PC-9 (cell line): Measurements from ENCODE around the gene GABRE.

Source experiments
- CTCF ChIP-seq: fragments of 200-600 bp; sonication (generic); conservative IDR thresholded peaks from 2 replicates; pipeline ENCODE4 v1.6.1; 2017; ENCODE audit warnings: mixed run types, antibody characterized with exemption, mild to moderate bottlenecking, moderate library complexity
- EZH2 ChIP-seq: fragments of 200-600 bp; sonication (generic); IDR thresholded peaks from 2 replicates; pipeline ENCODE4 v1.8.0; 2017; ENCODE audit warnings: antibody characterized with exemption, low read depth

GRCh38 chrX:151935358-151935757 lies 39.1 kb downstream of the GABRE start:
- TF ChIP-seq CTCF (no peak), EZH2 (no peak)
